ENCODE measurements around the gene KSR2. TPM values are rescaled to one million over a fixed set of nuclear protein-coding genes. Genes with fewer than 3 reads are reported as not detected.

KSR2 gene
- total RNA-seq, 1 donor from 2014 or later, result 0.28 TPM

DNA sequence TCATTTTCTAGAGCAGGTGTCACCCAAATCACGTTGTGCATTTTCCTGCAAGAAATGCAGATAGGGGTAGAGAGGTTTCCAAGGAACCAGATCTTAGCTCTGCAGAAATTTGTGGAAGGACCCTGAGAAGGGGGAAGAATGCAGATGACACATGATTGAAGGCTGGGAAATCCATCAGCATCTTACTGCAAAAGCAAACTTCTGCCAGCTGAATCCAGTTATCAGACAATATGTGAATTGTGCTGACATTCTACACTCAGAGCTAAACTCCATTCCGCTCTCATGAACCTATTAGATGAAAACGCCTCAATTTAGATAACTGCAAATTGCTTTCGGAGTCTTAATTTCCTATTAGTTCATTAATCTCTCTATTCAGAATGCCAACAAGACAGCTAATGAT is 396.0 kb downstream of the KSR2 start:
- ATAC-seq, result no peak

DNA sequence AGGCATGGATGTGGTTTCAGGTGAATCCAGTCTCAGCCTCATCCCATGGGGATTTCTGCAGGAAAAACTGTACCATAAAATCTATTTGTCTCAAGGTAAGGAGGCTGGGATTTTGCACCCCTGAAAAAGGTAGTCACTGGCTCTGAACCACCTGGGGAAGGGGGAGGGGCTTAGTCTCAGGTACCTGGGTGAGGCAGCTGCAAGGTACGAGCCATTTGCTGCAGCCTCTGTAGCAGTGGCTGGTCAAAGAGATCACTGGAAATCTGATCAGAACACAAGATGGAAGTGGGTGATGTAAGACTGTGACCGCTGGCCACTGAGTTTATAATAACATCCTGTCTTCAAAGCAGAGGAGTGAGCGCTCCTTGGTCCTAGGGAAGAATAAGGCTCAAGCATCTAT is 397.5 kb downstream of the KSR2 start:
- no peak for ATAC-seq

DNA sequence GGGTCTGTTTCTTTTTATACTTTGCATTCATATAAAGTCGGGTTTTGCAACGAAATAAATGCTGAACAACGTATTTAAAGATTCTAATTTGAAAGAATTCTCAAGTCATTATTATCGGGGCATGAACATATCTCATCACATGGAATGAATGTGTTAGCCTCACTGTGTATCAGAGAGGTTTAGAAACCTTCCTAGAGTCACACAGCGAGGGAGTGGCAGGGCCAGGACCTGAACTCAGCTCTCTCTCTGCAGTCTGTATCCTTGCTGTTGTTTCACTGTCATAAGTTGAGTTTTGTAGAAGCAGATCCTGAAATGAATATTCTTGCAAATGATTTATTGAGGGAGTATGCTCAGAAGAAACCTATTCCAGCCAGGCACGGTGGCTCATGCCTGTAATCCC is 398.2 kb downstream of the KSR2 start:
- ATAC-seq, result no peak

DNA sequence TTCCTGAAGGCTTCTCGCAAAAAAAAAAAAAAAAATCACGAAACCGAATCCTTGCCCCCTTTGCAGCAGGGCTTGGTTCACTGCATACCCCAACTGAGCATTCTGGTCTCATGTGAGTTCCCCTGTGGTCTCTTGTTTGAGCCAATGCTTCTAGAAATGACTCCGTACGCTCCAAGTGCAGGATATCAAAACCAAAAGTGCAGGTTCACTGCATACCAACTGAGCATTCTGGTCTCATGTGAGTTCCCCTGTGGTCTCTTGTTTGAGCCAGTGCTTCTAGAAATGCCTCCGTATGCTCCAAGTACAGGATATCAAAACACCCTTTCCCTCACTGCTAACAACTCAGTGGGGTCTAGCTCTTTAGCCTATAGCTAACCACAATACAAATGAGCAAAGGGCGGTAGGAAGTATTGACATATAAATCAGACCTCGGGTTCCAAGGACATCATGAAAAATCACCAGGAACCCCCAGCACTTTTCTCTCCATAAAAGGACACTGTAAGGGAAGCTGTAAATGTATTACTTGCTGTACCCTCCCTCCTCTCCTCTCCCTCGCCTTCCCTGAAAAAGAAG is 401.1 kb downstream of the KSR2 start:
- no peak for ATAC-seq

DNA sequence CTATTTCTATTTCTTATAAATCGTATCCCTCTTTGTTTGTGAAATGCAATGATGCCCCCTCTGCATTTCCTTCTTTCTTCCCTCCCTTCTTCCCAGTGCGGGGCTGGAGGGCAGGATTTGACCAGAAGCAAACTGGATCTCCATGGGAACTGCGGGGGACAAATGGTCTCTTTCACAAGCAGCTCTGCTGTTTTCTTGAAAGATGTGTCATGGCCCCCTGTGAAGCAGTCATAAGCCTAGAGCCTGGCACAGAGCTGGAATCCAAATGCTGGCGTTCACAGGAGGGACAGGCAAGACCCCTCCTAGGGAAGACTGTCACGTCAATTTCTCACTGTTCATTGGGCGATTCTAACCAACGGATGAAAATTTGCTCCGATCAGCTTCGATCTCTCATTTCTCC is 403.9 kb downstream of the KSR2 start:
- ATAC-seq, result no peak

DNA sequence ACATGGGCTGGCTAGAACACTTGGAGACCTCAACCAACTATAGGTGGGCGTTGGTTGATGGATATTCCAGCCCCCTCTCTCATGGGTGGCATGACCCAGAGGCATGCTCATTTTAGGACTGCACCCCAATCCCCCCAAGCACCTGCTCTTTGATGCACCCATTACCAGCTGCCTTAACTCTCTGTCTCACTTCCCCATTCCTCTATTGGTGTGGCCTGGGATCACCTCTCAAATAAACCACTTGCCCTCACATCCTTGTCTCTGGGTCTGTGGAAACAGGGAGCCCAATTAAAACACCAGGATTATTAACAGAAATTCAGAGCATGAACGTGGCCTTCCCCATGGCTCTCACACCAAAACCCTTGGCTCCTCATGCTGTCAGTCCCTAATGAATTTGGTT is 405.1 kb downstream of the KSR2 start:
- no peak for ATAC-seq

DNA sequence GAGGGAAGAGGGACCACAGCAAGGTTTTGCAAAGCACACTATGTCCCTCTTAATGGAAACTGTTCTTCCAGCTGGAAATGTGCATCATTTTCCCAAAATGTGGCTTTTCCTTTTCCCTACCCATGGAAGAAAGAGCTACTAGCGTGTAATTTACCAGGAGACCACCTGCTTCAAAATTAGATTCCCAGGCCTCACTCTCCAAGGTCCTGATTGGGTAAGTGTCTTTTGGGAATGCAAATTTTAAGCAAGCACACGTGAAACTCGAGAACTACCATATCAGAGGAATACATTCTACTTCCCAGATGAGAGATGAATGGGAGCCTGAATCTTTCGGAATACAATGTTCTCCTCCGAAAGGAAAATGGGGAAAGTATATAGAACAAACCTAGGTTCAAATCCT is 405.8 kb downstream of the KSR2 start:
- no peak for ATAC-seq

DNA sequence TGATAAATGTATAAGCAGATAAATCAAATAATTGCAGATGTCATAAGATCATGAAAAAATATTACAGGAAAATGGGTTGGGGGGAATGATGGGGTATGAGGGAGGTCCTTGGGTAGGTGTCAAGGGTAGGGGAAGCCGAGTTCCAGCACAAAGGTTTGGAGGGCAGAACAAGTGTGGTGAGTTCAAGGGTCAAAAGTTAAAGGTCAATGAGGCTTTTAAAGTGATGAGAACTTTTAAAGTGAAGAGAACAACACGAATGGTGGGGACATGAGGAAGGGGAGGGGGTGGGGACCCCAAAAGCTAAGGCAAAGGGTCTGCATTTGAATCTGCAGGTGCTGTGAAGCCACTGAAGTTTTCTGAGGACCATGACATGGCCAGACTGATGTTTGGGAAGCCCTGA is 406.8 kb downstream of the KSR2 start:
- ATAC-seq, result no peak

DNA sequence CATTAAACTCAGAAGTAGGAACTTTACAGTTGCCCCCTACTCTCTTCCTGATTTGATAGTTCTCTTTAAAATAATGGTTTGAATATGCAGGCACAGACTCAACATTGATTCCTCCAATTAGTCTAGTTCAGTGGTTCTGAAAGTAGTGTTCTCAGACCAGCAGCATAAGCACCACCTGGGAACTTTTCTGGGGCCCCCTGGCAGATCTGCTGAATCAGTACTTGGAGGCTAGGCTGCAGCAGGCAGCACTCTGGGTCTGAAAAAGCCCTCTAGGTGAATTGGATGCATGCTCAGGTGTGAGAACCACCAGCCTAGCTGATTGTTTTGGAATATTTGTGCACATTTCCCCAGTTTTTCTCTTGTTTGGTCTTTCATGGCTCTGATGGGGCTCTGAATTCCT is 408.8 kb downstream of the KSR2 start:
- ATAC-seq, result no peak

DNA sequence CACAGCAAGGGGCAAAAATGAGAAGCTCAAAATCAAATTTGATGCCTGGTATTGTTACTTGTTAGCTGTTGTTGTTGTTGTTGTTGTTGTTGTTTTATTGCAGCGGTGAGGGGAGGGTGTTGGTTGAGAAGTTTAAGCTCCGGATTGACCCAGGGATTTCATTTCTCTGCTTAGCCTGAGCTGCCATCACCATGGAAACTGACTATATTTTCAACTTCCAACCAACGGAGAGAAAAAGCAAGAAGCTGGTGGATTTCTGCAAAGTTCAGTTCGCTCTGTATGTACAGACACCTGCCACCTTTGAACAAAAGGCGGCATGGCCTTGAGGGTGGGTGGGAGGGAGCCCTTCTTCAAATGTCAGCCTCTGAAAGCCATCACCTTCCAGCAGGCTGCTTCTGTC is 412.9 kb downstream of the KSR2 start:
- ATAC-seq, result no peak

DNA sequence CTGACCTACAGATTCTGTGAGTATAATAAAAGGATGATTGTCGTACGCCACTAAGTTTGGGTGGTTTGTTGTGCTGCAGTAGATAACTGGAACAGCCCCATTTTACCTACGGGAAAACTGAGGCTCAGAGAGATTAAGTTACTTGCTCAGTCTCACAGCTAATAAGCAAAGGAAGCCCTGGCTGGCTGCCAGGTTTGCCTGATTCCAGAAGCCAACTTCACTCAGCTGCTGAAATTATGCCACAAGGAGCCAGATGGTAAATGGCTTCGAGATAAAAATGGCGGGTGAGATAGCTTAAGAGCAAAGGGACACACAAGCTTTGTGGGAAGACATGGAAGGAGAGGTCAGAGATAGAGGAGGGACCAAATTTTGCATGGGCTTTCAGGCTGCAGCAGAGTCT is 415.8 kb downstream of the KSR2 start:
- ATAC-seq, result no peak

DNA sequence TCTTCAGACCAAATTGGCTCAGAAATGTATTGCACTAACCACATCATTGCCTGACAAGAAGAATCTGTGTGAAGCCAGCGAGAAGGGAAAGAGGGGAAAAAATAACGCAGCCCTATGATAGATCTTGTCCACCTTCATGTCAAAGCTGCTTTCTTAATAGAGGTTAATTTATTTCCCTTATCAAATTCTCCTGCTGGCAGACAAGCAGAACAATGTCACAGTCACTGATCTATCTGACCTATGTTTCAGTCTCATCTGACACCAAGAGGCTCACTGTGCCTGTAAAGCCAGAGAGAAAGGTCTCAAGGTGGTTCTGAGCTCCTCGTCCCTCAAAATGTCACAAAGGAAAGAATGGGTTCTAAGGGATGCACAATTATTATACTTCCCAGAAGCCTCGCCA is 417.1 kb downstream of the KSR2 start:
- ATAC-seq, result no peak

DNA sequence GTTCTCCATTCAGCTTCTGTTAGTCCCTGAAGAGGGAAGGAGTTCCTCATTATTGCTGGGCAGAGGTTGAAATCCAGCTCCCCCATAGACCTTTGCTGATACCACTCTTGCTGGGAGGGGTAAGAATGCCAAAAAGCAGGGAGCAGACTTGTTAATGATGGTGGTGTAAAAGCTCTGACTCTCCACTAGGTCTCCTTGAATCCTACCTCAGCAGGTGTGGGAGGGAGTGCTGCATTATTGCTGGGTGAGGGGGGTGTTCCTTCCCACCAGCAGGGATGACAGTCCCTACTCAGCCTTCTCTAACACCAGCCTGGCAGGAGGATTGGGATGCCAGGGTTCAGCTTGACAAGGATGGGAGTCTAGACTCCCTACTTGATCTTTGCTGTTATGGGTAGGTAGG is 421.6 kb downstream of the KSR2 start:
- no peak for ATAC-seq

DNA sequence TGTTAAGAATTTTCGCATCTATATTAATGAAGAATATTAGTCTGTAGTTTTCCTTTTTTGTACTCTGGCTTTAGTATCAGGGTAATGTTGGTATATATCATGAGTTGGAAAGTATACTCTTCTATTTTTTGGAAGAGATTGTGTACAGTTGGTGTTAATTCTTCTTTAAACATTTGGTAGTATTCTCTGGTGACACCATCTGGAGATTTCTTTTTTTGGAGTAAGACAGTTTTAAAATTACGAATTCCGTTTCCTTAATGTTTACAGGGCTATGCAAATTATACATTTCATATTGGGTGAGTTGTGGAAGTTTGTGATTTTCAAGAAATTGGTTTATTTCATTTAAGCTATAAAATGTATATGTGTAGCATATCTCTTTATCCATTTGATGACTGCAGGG is 423.6 kb downstream of the KSR2 start:
- ATAC-seq, result no peak

DNA sequence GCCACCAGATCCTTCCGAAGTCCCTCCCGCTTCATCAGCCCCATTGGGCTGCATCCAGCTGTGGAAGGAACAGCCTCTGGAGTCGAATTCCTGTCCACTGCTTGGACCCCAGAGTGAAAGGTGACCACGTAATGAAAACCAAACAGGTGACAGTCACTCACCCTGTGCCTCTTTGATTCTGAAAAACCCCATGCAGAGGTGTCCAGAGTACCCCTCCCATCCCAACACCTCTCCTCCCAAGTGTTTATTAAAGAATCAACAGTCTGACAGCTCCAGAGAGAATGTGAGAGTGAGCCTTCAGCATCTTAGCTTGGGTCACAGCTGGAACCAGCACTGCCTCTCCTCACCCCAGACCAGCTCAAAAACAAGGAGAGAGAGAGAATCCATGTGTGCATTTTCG is 428.8 kb downstream of the KSR2 start:
- no peak for ATAC-seq

DNA sequence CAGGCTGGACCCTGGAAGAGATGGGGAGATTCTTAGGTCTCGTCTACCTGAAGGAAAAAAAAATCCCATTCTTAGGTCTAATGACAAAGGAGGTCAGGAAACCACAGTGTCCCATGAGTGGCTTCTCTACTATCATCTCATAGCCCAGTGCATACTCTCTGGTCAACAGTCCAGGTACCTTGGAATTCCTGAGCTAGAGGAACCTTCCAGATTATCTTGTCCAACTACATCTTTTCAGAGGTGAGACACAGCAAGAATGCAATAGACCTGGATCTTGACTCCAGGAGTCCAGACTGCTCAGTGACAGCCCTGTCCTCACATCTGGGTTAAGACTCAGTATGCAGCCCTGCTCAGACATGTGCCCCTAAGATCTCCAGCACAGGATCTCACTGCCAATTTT is 429.9 kb downstream of the KSR2 start:
- ATAC-seq, result no peak

DNA sequence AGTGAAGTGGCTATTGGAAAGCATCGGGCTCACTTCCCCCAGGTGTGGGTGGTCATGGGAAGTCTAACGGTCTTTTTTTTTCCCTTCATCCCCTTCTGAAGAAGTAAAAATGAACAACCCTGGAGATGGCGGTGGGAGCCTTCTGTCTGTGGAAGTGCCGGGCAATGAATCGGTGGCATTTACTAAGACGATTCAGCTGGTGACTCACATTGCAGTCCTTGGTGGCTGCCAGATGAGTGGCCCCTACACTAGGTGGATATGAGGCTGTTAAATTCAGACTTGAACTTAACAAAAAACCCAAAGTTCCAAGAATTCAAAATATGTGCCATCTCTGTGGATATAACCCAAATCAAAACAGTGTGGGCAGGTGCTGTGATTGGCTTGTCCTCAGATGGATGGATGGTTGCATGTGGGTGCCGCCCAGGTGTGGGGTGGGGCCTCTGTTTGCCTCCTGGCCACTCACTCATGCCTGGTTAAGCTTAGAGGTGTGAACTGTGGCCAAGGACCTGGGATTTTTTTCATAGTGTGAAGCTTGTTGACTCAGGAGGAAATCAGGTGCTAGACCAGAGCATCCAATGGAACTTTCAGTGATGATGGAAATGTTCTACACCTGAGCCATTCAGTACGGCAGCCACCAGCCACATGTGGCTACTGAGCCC is 430.6 kb downstream of the KSR2 start:
- no peak for ATAC-seq

DNA sequence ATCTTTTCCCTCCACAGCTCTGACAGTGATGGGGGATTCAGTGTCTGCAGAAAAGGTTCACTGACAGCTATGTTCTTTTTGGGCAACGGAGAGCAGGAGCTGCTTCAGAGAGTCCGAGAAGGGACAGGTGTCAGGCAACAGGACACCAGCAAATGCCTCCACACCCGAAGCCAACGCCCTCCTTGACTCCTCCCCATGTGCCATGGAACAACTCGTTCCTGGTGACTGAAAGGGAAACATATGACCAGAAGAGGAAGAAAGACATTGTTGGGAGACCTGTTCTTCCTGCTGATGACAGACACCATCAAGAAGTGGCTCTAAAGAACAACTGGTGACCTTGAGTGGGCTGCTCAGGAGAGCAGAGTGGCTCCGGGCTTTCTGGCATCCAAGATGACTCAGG is 435.1 kb downstream of the KSR2 start:
- ATAC-seq, result peak; percentile 91

DNA sequence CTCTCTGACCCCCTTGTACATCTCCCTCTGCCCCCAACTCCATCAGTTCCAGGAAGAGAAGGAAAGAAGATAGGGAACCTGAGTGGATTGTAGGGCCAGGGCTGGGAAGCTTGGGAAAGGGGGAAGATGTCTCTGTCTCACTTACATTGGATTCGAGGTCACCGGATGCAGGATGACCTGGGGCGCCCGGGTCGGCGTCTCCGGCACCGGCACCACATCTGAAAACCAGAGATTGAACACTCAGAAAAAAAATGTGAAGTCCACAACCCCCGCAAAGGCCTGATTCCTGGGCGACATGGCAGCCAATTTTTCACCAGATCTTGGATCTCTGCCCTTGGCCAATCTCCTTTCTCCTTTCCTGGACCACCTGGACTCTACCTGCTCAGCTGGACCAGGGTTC is 438.0 kb downstream of the KSR2 start:
- ATAC-seq, result no peak

DNA sequence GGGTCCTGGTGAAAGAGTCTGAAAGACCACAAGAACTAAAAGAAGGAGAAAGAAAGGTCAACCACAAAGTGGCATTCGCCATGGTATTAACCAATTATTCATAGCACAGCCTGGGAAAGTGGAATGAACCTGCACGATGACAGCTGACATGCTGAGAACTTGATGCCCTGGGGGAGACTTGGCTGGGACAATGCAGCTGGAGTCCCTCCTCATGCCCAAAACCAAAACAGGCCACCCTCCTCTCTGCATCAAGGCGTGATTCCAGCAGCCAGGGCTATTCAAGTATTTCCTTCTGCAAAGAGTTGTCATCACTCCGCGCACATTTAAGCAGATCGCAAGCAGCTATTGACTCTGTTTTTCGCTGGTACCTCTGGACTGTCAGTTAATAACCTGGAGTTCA is 440.3 kb downstream of the KSR2 start:
- ATAC-seq, result no peak

DNA sequence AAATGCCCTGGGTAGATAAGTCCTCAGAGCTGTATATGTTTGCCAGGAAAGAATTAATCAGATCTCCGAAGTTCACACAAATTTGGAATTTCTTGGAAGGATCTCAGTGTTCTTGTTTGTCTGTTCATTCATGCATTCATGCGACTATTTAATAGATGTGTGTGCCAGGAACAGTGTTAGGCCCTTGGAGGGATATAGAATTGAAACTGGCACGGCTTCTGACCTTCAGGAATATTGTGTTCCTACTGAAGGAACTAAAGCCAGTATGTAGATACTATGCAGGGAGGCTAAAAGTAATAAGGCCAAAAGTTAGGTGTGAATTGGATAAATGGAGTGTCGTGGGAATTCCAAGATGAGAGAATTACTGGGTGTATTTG is 441.3 kb downstream of the KSR2 start:
- no peak for ATAC-seq

DNA sequence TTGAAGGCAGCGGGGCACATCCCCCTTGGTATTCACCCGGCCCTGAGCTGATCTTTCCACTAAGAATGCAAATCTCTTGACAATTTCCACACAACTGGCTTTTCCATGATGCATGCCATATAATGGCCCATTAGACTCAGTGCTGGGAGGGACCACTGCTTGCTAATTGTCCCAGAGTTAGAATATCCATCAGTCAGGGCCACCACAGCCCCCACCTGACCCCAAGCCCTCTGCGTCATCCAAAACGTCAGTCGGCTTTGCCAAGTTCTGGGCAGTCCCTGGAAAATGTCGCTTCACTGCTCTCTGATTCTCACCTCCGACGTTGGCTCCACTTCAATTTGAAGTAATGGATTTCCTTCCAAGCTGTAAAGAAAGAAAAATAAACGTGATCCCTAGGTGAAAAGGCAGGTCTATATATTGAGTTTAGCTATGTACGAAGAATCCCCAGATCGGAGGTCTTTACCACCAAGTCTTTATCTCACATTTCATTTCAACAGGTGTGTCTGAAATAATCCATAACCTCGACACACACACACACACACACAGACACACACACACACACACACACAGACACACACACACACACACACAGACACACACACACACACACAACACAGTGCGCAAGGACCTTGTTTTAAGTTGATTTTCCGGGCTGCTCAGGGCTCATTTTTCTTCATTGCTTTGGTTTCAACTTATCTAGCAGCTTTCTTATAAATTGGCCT is 441.9 kb downstream of the KSR2 start:
- no peak for ATAC-seq

DNA sequence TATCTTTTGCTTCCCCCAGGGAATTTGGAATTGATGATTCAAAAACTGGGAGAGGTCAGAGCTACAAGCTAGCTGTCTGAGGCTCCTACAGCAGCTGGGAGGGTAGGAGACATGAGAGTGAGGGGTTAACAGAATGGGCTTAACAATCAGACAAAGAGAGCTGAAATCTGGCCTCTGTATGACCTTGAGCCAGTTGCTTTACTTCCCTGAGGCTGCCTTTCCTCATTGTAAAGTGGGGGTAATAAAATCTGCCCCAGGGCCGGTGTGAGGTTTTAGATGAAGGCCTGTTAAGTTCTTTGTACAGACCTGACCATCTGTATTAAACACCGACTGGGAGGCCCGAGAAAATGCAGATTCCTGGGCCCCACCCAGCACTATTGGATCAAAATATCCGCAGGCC is 443.0 kb downstream of the KSR2 start:
- no peak for ATAC-seq

DNA sequence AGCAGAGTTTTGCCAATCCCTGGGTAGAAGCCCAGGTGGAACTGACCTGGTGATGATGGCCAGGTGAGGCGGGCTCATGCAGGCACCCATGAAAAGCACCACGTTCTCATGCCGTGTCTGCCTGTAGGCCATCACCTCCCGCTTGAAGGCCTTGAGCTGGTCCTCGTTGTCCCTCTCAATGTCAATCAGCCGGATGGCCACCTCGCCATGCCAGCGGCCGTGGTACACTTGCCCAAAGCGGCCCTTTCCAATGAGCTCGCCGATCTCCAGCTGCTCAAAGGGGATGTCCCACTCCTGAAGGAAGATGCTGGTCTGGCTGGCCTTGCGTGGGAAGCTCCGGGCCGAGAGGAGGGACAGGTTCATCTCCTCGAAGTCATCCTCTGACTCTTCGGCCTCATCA is 444.0 kb downstream of the KSR2 start:
- ATAC-seq, result no peak

DNA sequence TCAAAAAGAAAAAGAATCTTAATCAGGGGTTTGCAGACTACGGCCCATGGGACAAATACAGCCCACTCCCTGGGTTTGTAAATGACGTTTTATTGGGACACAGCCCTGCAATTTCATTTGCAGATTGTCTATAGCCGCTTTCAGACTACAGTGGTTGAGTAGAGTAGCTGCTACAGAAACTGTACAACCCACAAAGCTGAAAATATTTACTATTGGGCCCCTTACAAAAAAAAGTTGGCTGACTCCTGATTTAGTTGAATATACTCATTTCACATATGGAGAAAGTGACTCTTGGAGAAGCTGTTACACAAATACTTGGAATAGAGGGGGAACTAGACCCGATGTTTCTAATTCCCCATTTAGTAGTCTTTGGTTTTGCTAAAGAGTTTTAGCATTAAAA is 444.8 kb downstream of the KSR2 start:
- ATAC-seq, result no peak
